HuH-7 (cell line): ENCODE results near the gene PCDHGB6.
"Not testable (repeated sequence)": the region's sequence is repeated elsewhere in the genome, so short reads cannot be mapped to it uniquely, and the experiment has no call there.

Experiments used
- DNase-seq: peaks from one replicate; pipeline ENCODE4 v3.0.0; 2011; ENCODE audit warnings: low spot score

Gene PCDHGB6

GRCh38 chr5:141419074-141419880 lies 11.5 kb downstream of the PCDHGB6 start:
- no peak for DNase-seq

GRCh38 chr5:141420855-141421488 lies 13.2 kb downstream of the PCDHGB6 start, which contains the start of gene PCDHGA11:
Gene PCDHGA11, plus strand, starts transcription at chr5:141421051. Its CDS starts 177 bp downstream, at chr5:141421228.
- DNase-seq: no peak

- DNase-seq: no peak
Measured at GRCh38 chr5:141421489-141421855, 13.7 kb downstream of the PCDHGB6 start.

GRCh38 chr5:141422742-141423291 lies 15.0 kb downstream of the PCDHGB6 start:
- DNase-seq: no peak

GRCh38 chr5:141427783-141428426 lies 20.1 kb downstream of the PCDHGB6 start:
- no peak for DNase-seq

- no peak for DNase-seq
Measured at GRCh38 chr5:141430332-141431113, 22.7 kb downstream of the PCDHGB6 start, which contains the start of gene PCDHGA12. Gene PCDHGA12, plus strand, starts transcription at chr5:141430507. Its CDS starts 253 bp downstream, at chr5:141430760.

- no peak for DNase-seq
Measured at GRCh38 chr5:141431286-141431685, 23.5 kb downstream of the PCDHGB6 start.

GRCh38 chr5:141432308-141432707 lies 24.5 kb downstream of the PCDHGB6 start:
- DNase-seq: not testable (repeated sequence)

GRCh38 chr5:141432726-141433125 lies 24.9 kb downstream of the PCDHGB6 start:
- not testable (repeated sequence) for DNase-seq

GRCh38 chr5:141434006-141434405 lies 26.2 kb downstream of the PCDHGB6 start:
- DNase-seq: no peak

GRCh38 chr5:141437221-141437620 lies 29.4 kb downstream of the PCDHGB6 start:
- DNase-seq: no peak

- no peak for DNase-seq
Measured at GRCh38 chr5:141439411-141440141, 31.8 kb downstream of the PCDHGB6 start.

- DNase-seq: no peak
Measured at GRCh38 chr5:141440341-141440740, 32.5 kb downstream of the PCDHGB6 start.

- DNase-seq: no peak
Measured at GRCh38 chr5:141441571-141442170, 33.9 kb downstream of the PCDHGB6 start.
